CD14-positive monocyte (primary cell): ENCODE results near the gene ZEB2. TPM values are rescaled to one million over a fixed set of nuclear protein-coding genes. Genes with fewer than 3 reads are reported as not detected.
A peak's percentile ranks its signal among the peaks of the same experiment; 100 is the strongest.

ENCODE experiments used
- DNase-seq, 3 donors: peaks; one replicate each; pipeline ENCODE4 v3.0.0-alpha.2; 2011 to 2022
- H2AFZ ChIP-seq: 2 replicates; pipeline ENCODE4 v1.6.0; 2012; ENCODE audit warnings: mild to moderate bottlenecking, low read depth, low read length, inconsistent platforms; ENCODE audit not compliant: insufficient read depth, poor library complexity, severe bottlenecking
- H3K27ac ChIP-seq, 2 donors: 1 replicate in 1 of 2; 2 replicates in 1 of 2; pipeline ENCODE4 v1.5.1; 2012 to 2013; ENCODE audit warnings: low read length in 2 of 2, control low read depth in 1 of 2, inconsistent platforms in 1 of 2, low read depth in 1 of 2, mild to moderate bottlenecking in 1 of 2
- H3K27me3 ChIP-seq, 2 donors: one replicate each; pipeline versions ENCODE4 v1.6.0 to v1.6.1; 2011 to 2013; ENCODE audit warnings: low read length in 2 of 2; ENCODE audit not compliant: control insufficient read depth in 2 of 2, insufficient read depth in 2 of 2
- H3K36me3 ChIP-seq, 2 donors: replicated peaks in 1 of 2; 1 replicate in 1 of 2; 2 replicates in 1 of 2; pipeline versions ENCODE4 v1.5.1 to v1.6.1; 2012 to 2013; ENCODE audit warnings: low read length in 2 of 2, control low read depth in 1 of 2, inconsistent platforms in 1 of 2, mild to moderate bottlenecking in 1 of 2; ENCODE audit not compliant: insufficient read depth in 2 of 2, control insufficient read depth in 1 of 2
- H3K4me1 ChIP-seq, 2 donors: 1 replicate in 1 of 2; 2 replicates in 1 of 2; pipeline versions ENCODE4 v1.5.1 to v1.6.1; 2012 to 2013; ENCODE audit warnings: low read length in 2 of 2, control low read depth in 1 of 2, inconsistent platforms in 1 of 2, mild to moderate bottlenecking in 1 of 2, moderate library complexity in 1 of 2; ENCODE audit not compliant: insufficient read depth in 2 of 2, control insufficient read depth in 1 of 2
- H3K4me2 ChIP-seq: replicated peaks from 2 replicates; pipeline ENCODE3; 2012; ENCODE audit warnings: low read length, moderate library complexity, mild to moderate bottlenecking; ENCODE audit not compliant: poor library complexity, severe bottlenecking; ENCODE audit errors: extremely low read depth
- H3K4me3 ChIP-seq, 3 experiments: fragments of 200-600 bp in 1 of 3; sonication (generic) in 1 of 3; replicated peaks in 1 of 3; 1 replicate in 2 of 3; 2 replicates in 1 of 3; pipeline ENCODE4 v1.5.1; 2011 to 2013; ENCODE audit warnings: low read length in 3 of 3, mild to moderate bottlenecking in 3 of 3, control low read depth in 2 of 3, low read depth in 2 of 3, inconsistent platforms in 1 of 3, moderate library complexity in 1 of 3
- H3K79me2 ChIP-seq: 2 replicates; pipeline ENCODE4 v1.6.0; 2012; ENCODE audit warnings: mild to moderate bottlenecking, control low read depth, inconsistent platforms, low read length, moderate library complexity; ENCODE audit not compliant: insufficient read depth
- H3K9ac ChIP-seq: 2 replicates; pipeline ENCODE4 v1.6.0; 2017; ENCODE audit warnings: low read length, mild to moderate bottlenecking; ENCODE audit not compliant: insufficient read depth, poor library complexity, severe bottlenecking
- H3K9me3 ChIP-seq, 2 donors: replicated peaks in 1 of 2; 1 replicate in 1 of 2; 2 replicates in 1 of 2; pipeline versions ENCODE4 v1.5.1 to v1.6.1; 2012 to 2013; ENCODE audit warnings: low read length in 2 of 2, control low read depth in 1 of 2; ENCODE audit not compliant: control insufficient read depth in 1 of 2, insufficient read depth in 1 of 2
- H4K20me1 ChIP-seq: 2 replicates; pipeline ENCODE4 v1.6.0; 2012; ENCODE audit warnings: mild to moderate bottlenecking, low read length, control low read depth, moderate library complexity; ENCODE audit not compliant: insufficient read depth
- H3K27ac Mint-ChIP-seq, 7 donors: one replicate each; pipeline ENCODE4 v1.8.0; 2020; ENCODE audit warnings: mild to moderate bottlenecking in 7 of 7, mixed read lengths in 7 of 7, moderate library complexity in 6 of 7, inconsistent platforms in 2 of 7
- H3K27me3 Mint-ChIP-seq, 3 donors: one replicate each; pipeline ENCODE4 v1.8.0; 2021 to 2022; ENCODE audit warnings: low read depth in 3 of 3, mild to moderate bottlenecking in 3 of 3, mixed read lengths in 3 of 3, moderate library complexity in 3 of 3, inconsistent platforms in 1 of 3
- H3K36me3 Mint-ChIP-seq, 2 donors: one replicate each; pipeline ENCODE4 v1.8.0; 2020; ENCODE audit warnings: mixed read lengths in 2 of 2, inconsistent platforms in 1 of 2, mild to moderate bottlenecking in 1 of 2
- H3K4me1 Mint-ChIP-seq: one replicate; pipeline ENCODE4 v1.8.0; 2020; ENCODE audit warnings: mild to moderate bottlenecking, mixed read lengths
- H3K4me3 Mint-ChIP-seq, 2 donors: one replicate each; pipeline ENCODE4 v1.8.0; 2020; ENCODE audit warnings: mild to moderate bottlenecking in 2 of 2, mixed read lengths in 2 of 2, moderate library complexity in 1 of 2
- H3K9me3 Mint-ChIP-seq, 7 donors: one replicate each; pipeline ENCODE4 v1.8.0; 2020 to 2022; ENCODE audit warnings: mixed read lengths in 7 of 7, mild to moderate bottlenecking in 6 of 7, moderate library complexity in 6 of 7, inconsistent platforms in 2 of 7
- WGBS: methylation state at CpG from one replicate; pipeline ENCODE4 v1.1.5; 2013; ENCODE audit warnings: missing lambda C conversion rate; ENCODE audit not compliant: insufficient coverage; 5-methylcytosine and 5-hydroxymethylcytosine counted together
- intact Hi-C, 2 donors: fragments of 100-400 bp; cut with micrococcal nuclease; formaldehyde crosslinking; loops; one replicate each; pipeline versions ENCODE4 v1.15.0 to v1.15.1; 2023
- polyA plus RNA-seq, 3 donors: library from polyadenylated mRNA; depleted of rRNA in 1 of 3; unstranded in 2 of 3; stranded (reverse) in 1 of 3; fragments of 300-500 nt in 2 of 3; fragments of >200 nt in 1 of 3; fragmentation: Illumina TruSeq in 2 of 3; gene quantifications; 1 replicate in 2 of 3; 2 replicates in 1 of 3; pipeline ENCODE4 v1.2.3, GENCODE V29; 2012 to 2021
- TF ChIP-seq, protein P1 (sequence below): fragments of 200-600 bp; IDR thresholded peaks from one replicate; pipeline ENCODE4 v1.8.0; 2022; ENCODE audit warnings: antibody characterized with exemption, mild to moderate bottlenecking

ZEB2 gene
- polyA plus RNA-seq, 3 donors, result 76.8 to 325 (median 93.8) TPM

- no peak overlapping the region for H3K4me3 Mint-ChIP-seq
- intact Hi-C loops, result no loop called here
- Histone ChIP-seq H3K4me2 (no peak overlapping the region), H2AFZ (no peak overlapping the region), H3K9ac (no peak overlapping the region), H4K20me1 (peaks cover 100% of the 10 kb centered on the region), H3K27me3 (no peaks in the 10 kb centered on the region), H3K36me3 (peaks cover 71 to 99% of the 10 kb centered on the region in 2 donors), H3K27ac (peak overlapping the region; percentile 52 to 65), H3K4me3 (no peak overlapping the region), H3K4me1 (peaks cover 53 to 75% of the 10 kb centered on the region in 2 donors), H3K9me3 (no peaks in the 10 kb centered on the region), H3K79me2 (peaks cover 100% of the 10 kb centered on the region)
- H3K27me3 Mint-ChIP-seq, result peaks cover 0 to 1% (median 0%) of the 10 kb centered on the region in 3 donors
- TF ChIP-seq, protein P1, sequence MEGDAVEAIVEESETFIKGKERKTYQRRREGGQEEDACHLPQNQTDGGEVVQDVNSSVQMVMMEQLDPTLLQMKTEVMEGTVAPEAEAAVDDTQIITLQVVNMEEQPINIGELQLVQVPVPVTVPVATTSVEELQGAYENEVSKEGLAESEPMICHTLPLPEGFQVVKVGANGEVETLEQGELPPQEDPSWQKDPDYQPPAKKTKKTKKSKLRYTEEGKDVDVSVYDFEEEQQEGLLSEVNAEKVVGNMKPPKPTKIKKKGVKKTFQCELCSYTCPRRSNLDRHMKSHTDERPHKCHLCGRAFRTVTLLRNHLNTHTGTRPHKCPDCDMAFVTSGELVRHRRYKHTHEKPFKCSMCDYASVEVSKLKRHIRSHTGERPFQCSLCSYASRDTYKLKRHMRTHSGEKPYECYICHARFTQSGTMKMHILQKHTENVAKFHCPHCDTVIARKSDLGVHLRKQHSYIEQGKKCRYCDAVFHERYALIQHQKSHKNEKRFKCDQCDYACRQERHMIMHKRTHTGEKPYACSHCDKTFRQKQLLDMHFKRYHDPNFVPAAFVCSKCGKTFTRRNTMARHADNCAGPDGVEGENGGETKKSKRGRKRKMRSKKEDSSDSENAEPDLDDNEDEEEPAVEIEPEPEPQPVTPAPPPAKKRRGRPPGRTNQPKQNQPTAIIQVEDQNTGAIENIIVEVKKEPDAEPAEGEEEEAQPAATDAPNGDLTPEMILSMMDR, result no peak
- no CpG with 5 or more reads among the region's 4 CpGs for WGBS
- H3K27ac Mint-ChIP-seq, result peak overlapping the region in 2 of 7 donors; percentile 25 to 50
- no peak for DNase-seq
- H3K9me3 Mint-ChIP-seq, result no peaks in the 10 kb centered on the region
- H3K36me3 Mint-ChIP-seq, result peaks cover 72 to 80% of the 10 kb centered on the region in 2 donors
- H3K4me1 Mint-ChIP-seq, result peaks cover 64% of the 10 kb centered on the region
Measured at GRCh38 chr2:144479138-144479537, 40.8 kb downstream of the ZEB2 start.

- Histone ChIP-seq H3K4me1 (peaks cover 48 to 70% of the 10 kb centered on the region in 2 donors), H3K9ac (no peak overlapping the region), H3K79me2 (peaks cover 100% of the 10 kb centered on the region), H3K9me3 (no peaks in the 10 kb centered on the region), H3K27me3 (no peaks in the 10 kb centered on the region), H3K4me3 (no peak overlapping the region), H3K36me3 (peaks cover 77 to 99% of the 10 kb centered on the region in 2 donors), H4K20me1 (peaks cover 100% of the 10 kb centered on the region), H2AFZ (no peak overlapping the region), H3K4me2 (peak overlapping the region; percentile 1), H3K27ac (peak overlapping the region in 1 of 2 donors; percentile 56)
- Mint-ChIP-seq H3K36me3 (peaks cover 60 to 68% of the 10 kb centered on the region in 2 donors), H3K9me3 (no peaks in the 10 kb centered on the region), H3K27ac (peak overlapping the region; percentile 9 to 85 (median 70)), H3K4me1 (peaks cover 52% of the 10 kb centered on the region), H3K27me3 (peaks cover 0 to 1% (median 0%) of the 10 kb centered on the region in 3 donors), H3K4me3 (no peak overlapping the region)
- no peak for DNase-seq
- TF ChIP-seq, protein P1, result no peak
- WGBS, result 69% methylated on average over 3 of the region's 7 CpGs
- intact Hi-C loops, result no loop called here
Measured at GRCh38 chr2:144477957-144478311, 42.0 kb downstream of the ZEB2 start.
